ENCODE results near the gene JPT2. TPM values are rescaled to one million over a fixed set of nuclear protein-coding genes. Genes with fewer than 3 reads are reported as not detected.
"Not testable (repeated sequence)": the region's sequence is repeated elsewhere in the genome, so short reads cannot be mapped to it uniquely, and the experiment has no call there.

Gene JPT2
- total and polyA plus RNA-seq, 8 donors: 64.8 to 79.5 (median 72.3) TPM

- Histone ChIP-seq H3K4me3 (no peak overlapping the region), H3K27ac (no peak overlapping the region), H3K36me3 (peaks cover 0 to 14% of the 10 kb centered on the region in 2 donors), H3K4me1 (peaks cover 0 to 23% of the 10 kb centered on the region in 2 donors), H3K27me3 (no peaks in the 10 kb centered on the region), H3K9me3 (no peaks in the 10 kb centered on the region)
- DNase-seq: peak in 1 of 4 donors; percentile 39
- intact Hi-C loops (cut with DNase I): no loop called here
- TF ChIP-seq CTCF (IDR thresholded peaks at IDR 0.05): no peak
- no peak for ATAC-seq
Measured at GRCh38 chr16:1713933-1714332, 35.9 kb downstream of the JPT2 start.

- Histone ChIP-seq H3K27ac (no peak overlapping the region), H3K36me3 (peaks cover 0 to 10% of the 10 kb centered on the region in 2 donors), H3K9me3 (no peaks in the 10 kb centered on the region), H3K4me3 (no peak overlapping the region), H3K4me1 (peaks cover 0 to 30% of the 10 kb centered on the region in 2 donors), H3K27me3 (no peaks in the 10 kb centered on the region)
- peak in 1 of 4 donors; percentile 39 for DNase-seq
- intact Hi-C loops (cut with DNase I): no loop called here
- ATAC-seq: no peak
- TF ChIP-seq CTCF (IDR thresholded peaks at IDR 0.05): no peak
Measured at GRCh38 chr16:1715220-1715619, 37.1 kb downstream of the JPT2 start.

- peaks cover 0 to 10% of the 10 kb centered on the region in 2 donors for H3K36me3 ChIP-seq
- H3K27ac ChIP-seq; DNase-seq; ATAC-seq; intact Hi-C loops (cut with DNase I); H3K9me3 ChIP-seq; H3K4me3 ChIP-seq; H3K27me3 ChIP-seq: not testable (repeated sequence)
- H3K4me1 ChIP-seq: peaks cover 15 to 47% of the 10 kb centered on the region in 2 donors
Measured at GRCh38 chr16:1718236-1718635, 40.2 kb downstream of the JPT2 start.

GRCh38 chr16:1719559-1720229, 41.6 kb downstream of the JPT2 start:
- H3K4me3 ChIP-seq; H3K27me3 ChIP-seq; intact Hi-C loops (cut with DNase I); H3K9me3 ChIP-seq: not testable (repeated sequence)
- H3K4me1 ChIP-seq: peaks cover 15 to 49% of the 10 kb centered on the region in 2 donors
- peak overlapping the region in 1 of 2 donors; percentile 51 for H3K27ac ChIP-seq
- peak; percentile 60 for ATAC-seq
- H3K36me3 ChIP-seq: peaks cover 0 to 14% of the 10 kb centered on the region in 2 donors
- DNase-seq: peak in 2 of 4 donors; percentile 37 to 53

GRCh38 chr16:1721372-1721771, 43.3 kb downstream of the JPT2 start:
- no peak overlapping the region for H3K4me3 ChIP-seq
- ATAC-seq (no peak), DNase-seq (peak in 1 of 4 donors; percentile 34)
- peak overlapping the region; percentile 79 to 82 for H3K27ac ChIP-seq
- peaks cover 15 to 49% of the 10 kb centered on the region in 2 donors for H3K4me1 ChIP-seq
- H3K27me3 ChIP-seq: no peaks in the 10 kb centered on the region
- no peak for TF ChIP-seq CTCF (IDR thresholded peaks at IDR 0.05)
- H3K36me3 ChIP-seq: peaks cover 0 to 15% of the 10 kb centered on the region in 2 donors
- H3K9me3 ChIP-seq: no peaks in the 10 kb centered on the region
- intact Hi-C loops (cut with DNase I): no loop called here

- peak; percentile 83 for TF ChIP-seq CTCF (IDR thresholded peaks at IDR 0.05)
- peak overlapping the region in 1 of 2 donors; percentile 82 for H3K27ac ChIP-seq
- H3K4me1 ChIP-seq: peaks cover 15 to 49% of the 10 kb centered on the region in 2 donors
- peak; percentile 58 for ATAC-seq
- intact Hi-C loops (cut with DNase I): no loop called here
- peaks cover 0 to 32% of the 10 kb centered on the region in 2 donors for H3K36me3 ChIP-seq
- no peak for DNase-seq
- no peak overlapping the region for H3K4me3 ChIP-seq
- H3K27me3 ChIP-seq: no peaks in the 10 kb centered on the region
- H3K9me3 ChIP-seq: no peaks in the 10 kb centered on the region
Measured at GRCh38 chr16:1723450-1724147, 45.5 kb downstream of the JPT2 start.

Data from left lung (tissue), 10 donors.